KBM-7 (cell line): Measurements from ENCODE around the gene MAD1L1.
A peak's percentile ranks its signal among the peaks of the same experiment; 100 is the strongest.
"Not testable (repeated sequence)": the region's sequence is repeated elsewhere in the genome, so short reads cannot be mapped to it uniquely, and the experiment has no call there.

Experiments
- DNase-seq: peaks from one replicate; pipeline ENCODE4 v3.0.0-alpha.2; 2015
- in situ Hi-C: fragments of 300-500 bp; cut with MboI; formaldehyde crosslinking; loops from 2 replicates; pipeline ENCODE4 v1.14.3; 2020; ENCODE audit warnings: low sequenced_read_pairs, low pct_unique_long_range_greater_than_20kb, mixed read lengths

MAD1L1 gene

DNA sequence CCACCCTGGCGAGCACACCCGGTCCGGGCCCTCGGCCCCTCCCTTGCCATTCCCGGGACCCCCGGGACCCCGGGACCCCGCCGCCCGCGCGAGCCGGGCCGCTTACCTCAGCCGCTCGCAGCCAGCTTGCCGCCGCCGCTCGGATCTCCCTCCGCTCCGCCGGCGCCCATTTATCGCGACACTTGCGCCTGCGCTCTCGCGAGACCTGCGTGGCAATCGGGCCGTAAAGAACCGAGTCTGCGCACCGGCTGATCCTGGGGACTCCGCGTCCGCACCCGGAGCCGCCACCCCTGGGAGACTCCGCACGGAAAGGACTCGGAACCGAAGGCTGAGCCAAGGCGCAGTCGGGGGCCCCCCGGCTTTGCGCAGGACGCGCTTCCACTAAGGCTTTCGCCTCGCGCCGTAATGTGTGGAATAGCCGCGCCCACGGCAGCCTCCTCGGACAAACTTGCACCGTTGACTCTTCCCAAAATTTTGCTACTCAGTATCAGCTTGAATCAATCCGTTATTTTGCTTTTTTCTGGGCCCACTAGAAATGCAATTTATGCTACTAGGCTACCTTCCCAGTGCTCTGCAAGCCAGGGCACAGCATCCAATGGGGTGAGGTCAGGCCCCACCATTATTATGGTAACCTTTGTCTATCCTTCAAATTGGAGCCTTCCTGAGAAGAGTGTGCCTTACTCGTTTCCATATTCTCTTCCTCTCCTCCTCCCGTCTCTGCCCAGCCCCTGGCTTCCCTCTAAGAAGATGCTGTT lies at the start of gene MAD1L1:
Gene MAD1L1 (minus strand): TSS at position 180 of the 755 bp plus-strand sequence. CDS start 2,812 bp downstream, outside the sequence.
- DNase-seq, result peak; percentile 84
- in situ Hi-C loops, result no loop called here

DNA sequence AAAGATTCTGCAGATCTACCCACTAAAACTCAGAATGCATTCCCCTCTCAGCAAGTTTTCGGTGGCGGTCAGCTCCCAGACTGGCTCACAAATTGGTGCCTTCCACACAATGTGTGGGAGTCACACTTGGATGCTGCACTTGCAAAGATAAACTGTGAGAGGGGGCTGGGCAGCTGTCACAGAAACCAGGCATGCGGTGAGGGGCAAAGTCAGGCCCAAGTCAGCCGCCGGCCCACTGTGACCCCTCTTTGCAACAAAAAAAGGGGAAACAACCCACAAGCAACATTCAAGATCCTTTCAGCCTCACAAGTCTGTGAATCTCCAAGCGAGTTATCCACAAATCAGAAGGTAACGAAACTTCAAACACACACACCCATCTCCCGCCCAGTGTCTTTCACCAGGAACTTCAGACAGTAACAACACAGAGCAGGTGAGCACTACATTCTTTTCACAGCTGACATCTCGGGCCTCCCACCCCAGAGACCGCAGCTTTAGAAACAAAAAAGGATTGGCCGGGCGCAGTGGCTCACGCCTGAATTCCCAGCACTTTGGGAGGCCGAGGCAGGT lies 49.5 kb upstream of the MAD1L1 start:
- no peak for DNase-seq
- in situ Hi-C loops, result no loop called here

DNA sequence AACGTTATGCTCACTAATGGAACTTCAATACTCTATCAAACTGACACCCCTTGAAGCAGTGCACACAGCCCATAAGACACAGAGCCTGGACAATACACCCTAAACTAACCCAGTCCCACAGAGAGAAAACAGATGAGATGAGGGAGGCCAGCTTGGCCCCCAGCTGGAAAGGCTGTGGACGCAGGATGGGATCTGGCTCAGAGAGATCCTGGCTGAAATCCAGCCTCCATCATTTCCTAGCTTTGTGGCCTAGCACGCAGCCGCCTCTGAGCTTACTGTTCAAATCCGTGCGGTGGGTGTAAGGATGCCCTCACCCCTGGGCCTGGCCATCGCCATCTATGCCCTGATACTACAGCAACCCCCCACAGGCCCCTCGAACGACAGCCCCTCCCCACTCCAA lies 48.8 kb upstream of the MAD1L1 start:
- in situ Hi-C loops, result no loop called here
- DNase-seq, result no peak

DNA sequence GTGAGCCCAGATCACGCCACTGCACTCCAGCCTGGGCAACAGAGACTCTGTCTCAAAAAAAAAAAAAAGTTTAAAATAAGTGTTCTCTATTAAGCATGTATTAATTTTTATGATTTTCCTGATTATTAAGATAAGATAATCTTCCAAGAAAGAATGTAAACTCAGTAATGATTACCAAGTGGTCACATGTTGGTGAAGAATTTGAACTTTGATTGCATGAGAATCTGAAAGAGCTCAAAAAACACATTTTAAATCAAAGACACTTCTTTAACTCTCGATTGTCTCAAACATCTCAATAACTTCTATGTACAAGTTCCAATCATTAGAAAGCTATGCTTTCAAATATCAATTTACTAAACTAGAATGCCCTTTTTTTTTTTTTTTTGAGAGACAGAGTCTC lies 47.7 kb upstream of the MAD1L1 start:
- DNase-seq, result no peak
- in situ Hi-C loops, result no loop called here

DNA sequence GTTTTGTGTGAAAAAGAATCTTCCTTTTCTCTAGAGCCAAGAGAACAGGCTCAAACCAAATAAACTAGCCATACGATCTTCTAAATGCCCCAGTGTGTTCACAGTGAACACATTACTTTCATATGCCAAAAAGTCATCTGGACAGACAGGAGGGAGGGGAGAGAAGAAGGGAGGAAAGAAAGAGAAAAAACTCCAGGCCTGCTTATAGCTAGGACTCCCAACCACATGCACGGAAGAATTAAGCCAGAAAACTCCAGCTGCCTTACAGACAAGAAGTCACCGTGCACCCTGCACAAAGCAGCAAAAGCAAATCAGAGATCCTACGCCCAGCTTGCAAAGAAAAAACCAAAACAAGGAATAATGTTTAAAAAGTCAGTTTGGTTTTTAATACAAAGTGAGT lies 47.2 kb upstream of the MAD1L1 start:
- no peak for DNase-seq
- in situ Hi-C loops, result no loop called here

DNA sequence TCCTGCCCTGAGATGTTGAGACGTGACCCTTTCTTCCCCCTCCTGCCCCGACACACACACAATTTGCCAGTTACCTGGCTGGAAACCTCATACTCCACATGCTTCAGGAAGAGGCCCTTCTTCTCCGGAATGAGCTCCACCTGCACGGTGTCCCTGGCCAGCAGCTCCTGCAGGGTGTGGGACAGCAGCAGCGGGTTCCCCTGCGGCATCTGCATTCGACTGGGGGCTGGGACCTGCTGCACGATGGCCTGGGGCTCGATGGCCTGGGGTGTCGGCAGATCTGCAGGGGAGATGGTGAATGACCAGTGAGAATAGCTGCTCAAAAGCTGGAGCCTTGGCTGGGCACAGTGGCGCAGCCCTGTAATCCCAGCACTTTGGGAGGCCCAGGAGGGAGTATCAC lies 45.3 kb upstream of the MAD1L1 start:
- no peak for DNase-seq
- in situ Hi-C loops, result no loop called here

DNA sequence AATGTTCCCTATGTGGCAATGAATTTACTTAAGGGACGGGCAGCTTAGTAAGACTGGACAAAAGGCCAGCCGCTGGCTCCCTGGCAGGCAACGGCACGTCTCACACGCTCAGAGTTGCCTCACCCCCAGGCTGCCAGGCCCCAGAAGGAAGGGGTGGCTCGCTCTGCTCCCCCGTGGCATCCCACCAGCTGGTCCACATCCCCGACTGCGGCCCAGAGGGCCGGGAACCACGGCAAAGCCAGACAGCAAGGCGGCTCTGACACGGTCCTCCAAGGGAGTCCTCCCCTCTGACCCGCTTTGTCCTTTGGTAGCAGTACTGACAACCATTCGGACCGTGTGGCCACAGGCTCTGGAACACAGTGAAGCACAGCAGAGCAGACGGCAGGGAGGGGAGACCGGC lies 43.4 kb upstream of the MAD1L1 start:
- DNase-seq, result no peak
- in situ Hi-C loops, result no loop called here

DNA sequence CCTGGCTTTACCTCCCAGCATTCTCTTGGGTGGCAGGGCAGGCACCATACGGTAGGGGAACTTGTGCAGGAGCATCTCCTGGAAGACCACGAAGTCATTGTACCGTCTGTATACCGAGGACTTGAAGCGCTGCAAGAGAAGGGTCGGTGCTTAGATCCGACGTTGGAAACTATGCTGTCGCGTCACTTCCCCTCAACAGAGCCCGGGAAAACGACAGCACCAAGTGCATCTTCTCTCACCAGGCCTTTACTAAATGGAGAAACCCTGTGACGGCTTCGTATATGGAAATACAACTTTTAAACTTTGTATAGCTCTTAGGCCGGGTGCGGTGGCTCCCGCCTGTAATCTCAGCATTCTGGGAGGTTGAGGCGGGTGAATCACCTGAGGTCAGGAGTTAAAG lies 42.4 kb upstream of the MAD1L1 start:
- in situ Hi-C loops, result no loop called here
- DNase-seq, result no peak

GRCh38 chr7:2274666-2275065 lies 41.9 kb upstream of the MAD1L1 start:
- DNase-seq, result no peak
- in situ Hi-C loops, result no loop called here

DNA sequence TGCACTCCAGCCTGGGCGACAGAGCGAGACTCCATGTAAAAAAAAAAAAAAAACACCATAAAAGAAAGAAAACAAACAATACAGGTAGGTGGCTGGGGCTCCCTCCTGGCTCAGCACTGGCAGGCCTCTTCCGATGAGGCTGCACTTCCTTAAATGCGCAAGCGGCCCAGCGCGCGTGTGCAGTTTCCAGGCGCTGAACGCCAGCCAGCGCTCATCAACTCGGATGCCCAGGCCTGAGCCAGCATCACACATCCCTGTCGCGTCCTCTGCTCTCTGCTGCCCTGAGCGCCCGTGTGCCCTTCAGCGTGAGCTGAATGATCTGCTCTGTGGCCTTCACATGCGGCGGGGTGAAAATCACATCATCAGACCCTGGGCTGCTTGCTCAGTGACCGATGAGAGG lies 41.1 kb upstream of the MAD1L1 start:
- in situ Hi-C loops, result no loop called here
- DNase-seq, result no peak

- no peak for DNase-seq
- in situ Hi-C loops, result no loop called here
These were observed 39.3 kb upstream of the MAD1L1 start for GRCh38 chr7:2272031-2272430.

DNA sequence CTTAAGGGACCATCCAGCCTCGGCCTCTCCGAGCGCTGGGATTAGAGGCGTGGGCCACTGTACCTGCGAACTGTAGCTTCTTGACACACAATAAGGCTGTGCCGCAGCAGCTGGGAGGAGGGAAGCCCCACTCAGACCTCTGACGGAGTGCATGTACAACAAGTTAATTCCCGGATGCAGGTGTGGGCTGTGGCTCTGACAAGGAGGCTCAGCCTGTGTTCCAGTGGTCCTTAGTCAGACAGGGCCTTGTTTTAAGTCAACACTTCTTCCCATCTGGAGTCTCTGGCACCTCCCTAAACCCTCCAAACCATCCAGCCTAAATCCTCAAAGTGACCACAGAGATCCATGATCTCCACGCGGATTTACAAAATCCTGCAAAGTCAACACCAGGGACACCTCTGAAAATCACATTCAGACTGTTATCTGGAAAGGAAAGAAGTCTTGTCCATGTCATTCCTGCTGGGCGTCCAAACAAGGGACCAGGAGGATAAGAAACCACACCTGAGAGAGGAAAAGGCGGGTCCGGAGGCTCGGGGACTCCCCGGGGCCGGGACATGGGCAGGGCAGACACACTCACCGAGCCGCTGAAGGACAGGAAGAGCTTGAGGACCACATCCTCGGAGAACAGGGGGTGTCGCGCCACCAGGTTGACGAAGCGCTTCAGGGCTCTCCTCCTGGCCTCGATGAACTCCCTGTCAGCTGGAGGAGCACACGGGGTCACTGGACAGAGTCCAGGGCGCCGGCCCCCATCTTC lies 38.7 kb upstream of the MAD1L1 start:
- no peak for DNase-seq
- in situ Hi-C loops, result no loop called here

DNA sequence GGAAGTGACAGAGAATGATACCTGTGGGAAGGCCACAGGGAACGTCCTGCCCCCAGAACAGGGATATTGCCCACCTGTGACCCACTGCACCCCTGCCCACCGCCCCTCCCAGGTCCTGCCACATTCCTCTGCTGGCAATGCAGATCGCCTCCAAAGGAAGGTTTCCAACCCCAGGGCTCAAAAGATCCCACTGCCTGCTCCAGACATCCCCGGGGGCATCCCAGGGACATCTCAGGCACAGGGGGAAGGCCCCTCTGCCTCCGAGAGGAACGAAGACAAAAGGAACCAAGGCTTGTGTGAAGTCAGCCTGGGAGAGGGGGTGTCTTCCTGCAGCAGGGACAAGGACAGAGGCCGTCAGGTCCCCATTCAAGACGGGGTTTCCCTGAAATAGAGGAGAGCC lies 37.8 kb upstream of the MAD1L1 start:
- no peak for DNase-seq
- in situ Hi-C loops, result no loop called here

GRCh38 chr7:2269991-2270460 lies 37.3 kb upstream of the MAD1L1 start:
- in situ Hi-C loops, result no loop called here
- DNase-seq, result no peak

DNA sequence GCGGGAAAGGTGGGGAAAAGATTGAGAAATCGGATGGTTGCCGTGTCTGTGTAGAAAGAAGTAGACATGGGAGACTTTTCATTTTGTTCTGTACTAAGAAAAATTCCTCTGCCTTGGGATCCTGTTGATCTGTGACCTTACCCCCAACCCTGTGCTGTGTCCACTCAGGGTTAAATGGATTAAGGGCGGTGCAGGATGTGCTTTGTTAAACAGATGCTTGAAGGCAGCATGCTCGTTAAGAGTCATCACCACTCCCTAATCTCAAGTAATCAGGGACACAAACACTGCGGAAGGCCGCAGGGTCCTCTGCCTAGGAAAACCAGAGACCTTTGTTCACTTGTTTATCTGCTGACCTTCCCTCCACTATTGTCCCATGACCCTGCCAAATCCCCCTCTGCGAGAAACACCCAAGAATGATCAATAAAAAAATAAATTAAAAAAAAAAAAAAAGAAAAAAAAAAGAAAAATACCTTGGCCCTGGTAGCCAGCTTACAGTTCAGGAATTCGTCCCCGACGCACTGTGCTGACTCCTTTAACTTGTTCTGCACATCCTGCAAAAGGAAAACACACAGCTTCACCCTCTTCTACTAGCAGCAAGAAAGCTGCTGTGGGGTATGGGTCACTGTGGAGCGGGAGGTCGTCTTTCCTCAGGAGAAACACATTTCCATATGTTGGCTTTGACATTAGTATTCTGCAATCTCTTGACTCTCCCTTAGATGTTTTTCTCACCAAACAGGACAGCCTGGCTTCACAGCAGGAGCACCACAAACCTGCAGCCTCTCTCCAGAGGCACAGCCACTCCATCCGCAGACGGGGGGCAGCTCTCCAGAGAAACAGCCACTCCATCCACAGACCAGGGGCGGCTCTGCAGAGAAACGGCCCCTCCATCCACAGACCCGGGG lies 36.6 kb upstream of the MAD1L1 start:
- in situ Hi-C loops, DNase-seq: not testable (repeated sequence)

DNA sequence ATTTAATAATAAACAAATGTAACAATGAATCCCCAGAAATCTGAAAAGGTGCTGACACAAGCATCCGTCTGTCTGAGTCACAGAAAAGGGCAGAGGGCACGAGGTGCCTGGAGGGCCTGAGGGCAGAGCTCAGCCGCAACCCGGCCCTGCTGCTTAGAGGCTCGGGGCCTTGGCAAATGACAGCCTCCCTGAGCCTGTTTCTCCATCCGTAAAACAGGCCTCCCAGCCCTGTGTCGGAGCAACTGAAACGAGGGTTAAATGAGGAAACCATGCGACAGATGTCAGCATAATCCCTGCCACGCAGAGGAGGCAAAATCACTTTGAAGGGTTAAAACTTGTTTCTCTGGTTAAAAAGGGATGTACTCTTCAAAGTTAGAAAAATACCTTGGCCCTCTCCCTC lies 34.2 kb upstream of the MAD1L1 start:
- in situ Hi-C loops, result no loop called here
- no peak for DNase-seq

DNA sequence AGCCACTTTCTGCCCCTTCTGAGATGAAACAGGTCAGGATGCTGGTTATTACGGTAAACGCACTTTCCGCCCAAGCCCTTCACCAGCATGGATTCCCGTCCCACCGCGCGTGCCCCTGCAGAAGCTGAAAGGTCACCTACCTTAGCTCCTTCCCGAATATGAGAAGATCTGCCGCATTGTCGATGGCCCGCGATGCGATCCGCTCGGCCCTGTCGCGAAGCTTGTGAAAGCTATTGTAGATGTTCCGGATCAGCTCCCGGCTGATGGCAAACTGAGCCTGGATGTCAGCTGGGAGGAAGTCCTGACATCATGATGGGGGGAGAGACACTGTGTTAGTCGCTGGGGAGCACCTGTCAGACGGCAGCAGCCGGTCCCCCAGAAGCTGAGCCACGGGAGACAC lies 31.4 kb upstream of the MAD1L1 start:
- in situ Hi-C loops, result no loop called here
- DNase-seq, result no peak

DNA sequence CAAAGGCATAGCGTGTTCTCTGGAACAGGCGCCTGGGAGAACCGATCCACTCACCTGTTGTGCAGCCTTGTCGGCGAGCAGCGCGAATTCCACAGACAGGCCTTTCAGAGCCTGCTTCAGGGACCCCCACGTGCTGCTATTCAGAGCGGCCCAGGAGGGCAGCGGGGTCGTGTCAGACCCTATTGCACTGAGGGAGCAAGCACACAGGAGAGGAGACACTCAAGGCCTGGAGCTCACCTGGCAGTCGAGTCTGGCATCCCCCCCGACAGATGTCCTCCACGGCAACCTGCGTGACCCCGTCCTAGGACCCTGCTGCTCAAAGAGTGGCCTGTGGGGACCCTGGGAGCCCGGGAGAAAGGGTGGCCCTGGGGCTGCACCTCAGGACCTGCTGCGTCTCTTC lies 30.4 kb upstream of the MAD1L1 start:
- in situ Hi-C loops, result no loop called here
- DNase-seq, result no peak

DNA sequence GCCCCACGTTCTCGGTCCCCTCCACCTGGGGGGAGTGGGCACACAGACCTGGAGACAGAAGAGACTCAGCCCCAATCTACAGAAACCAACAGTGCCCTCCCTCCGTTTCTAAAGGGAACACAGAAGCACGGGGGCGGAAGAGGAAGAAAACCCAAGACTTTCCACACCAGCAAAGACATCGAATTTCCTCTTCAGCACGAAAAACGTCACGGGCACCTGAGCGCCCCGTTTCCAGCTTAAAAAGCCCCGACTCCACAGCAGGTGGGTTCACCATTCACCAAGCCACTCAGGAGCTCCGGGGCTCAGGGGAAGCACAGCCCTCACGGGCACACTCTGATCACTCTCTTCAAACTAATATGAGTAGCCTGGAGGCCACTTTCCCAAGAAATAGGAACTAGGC lies 28.9 kb upstream of the MAD1L1 start:
- peak; percentile 46 for DNase-seq
- in situ Hi-C loops, result no loop called here
